ENCODE data around the gene KIFAP3. TPM values are rescaled to one million over a fixed set of nuclear protein-coding genes. Genes with fewer than 3 reads are reported as not detected.

Gene KIFAP3
- total and polyA plus RNA-seq, 2 of the 8 experiments (the other 6 are each of a cell fraction or from before 2014, with no cell fraction given): 1.3 to 3.2 TPM

- Histone ChIP-seq H2BK12ac (ENCODE audit: low read depth, low read length) (no peak overlapping the region), H3K14ac (ENCODE audit: insufficient read length) (no peak overlapping the region), H3K9me3 (ENCODE audit: insufficient read depth in 2 of 2, low read depth in 1 of 2, low read length in 1 of 2) (no peaks in the 10 kb centered on the region), H2BK120ac (replicated peaks; ENCODE audit: low read depth, low read length) (no peak overlapping the region), H2BK20ac (ENCODE audit: low read length) (no peak overlapping the region), H2AK5ac (ENCODE audit: low read depth, low read length) (no peak overlapping the region), H4K20me1 (replicated peaks in 1 of 2; ENCODE audit: control insufficient read depth in 1 of 2, insufficient read depth in 2 of 2, low read length in 2 of 2) (no peaks in the 10 kb centered on the region), H3K27ac (ENCODE audit: low read depth, low read length) (no peak overlapping the region), H3K9ac (replicated peaks in 1 of 4; ENCODE audit: extremely low read depth in 1 of 4, low read depth in 3 of 4, low read length in 3 of 4) (no peak overlapping the region), H3K23me2 (ENCODE audit: low read depth, low read length) (no peaks in the 10 kb centered on the region), H4K8ac (ENCODE audit: extremely low read depth, insufficient read depth, low read length) (no peak overlapping the region), H4K5ac (ENCODE audit: insufficient read length, low read depth, low read length) (no peak overlapping the region), H3K27me3 (replicated peaks in 1 of 4; ENCODE audit: control insufficient read depth in 3 of 4, extremely low read depth in 1 of 4, insufficient read depth in 3 of 4, low read length in 3 of 4) (no peaks in the 10 kb centered on the region), H3K4me1 (replicated peaks in 1 of 4; ENCODE audit: control insufficient read depth in 3 of 4, insufficient read depth in 4 of 4, low read length in 3 of 4) (no peaks in the 10 kb centered on the region), H3K56ac (replicated peaks; ENCODE audit: insufficient read length, low read depth, low read length) (no peak overlapping the region), H3K23ac (ENCODE audit: insufficient read length) (no peak overlapping the region), H4K91ac (replicated peaks; ENCODE audit: insufficient read length, low read length) (no peak overlapping the region), H2AFZ (ENCODE audit: low read length) (no peak overlapping the region), H3K79me1 (ENCODE audit: low read depth, low read length) (no peaks in the 10 kb centered on the region), H2BK15ac (ENCODE audit: low read length) (no peak overlapping the region), H3K18ac (ENCODE audit: extremely low read depth, low read length) (no peak overlapping the region), H3K4me3 (ENCODE audit: extremely low read depth in 1 of 4, insufficient read depth in 2 of 4, low read depth in 3 of 4, low read length in 4 of 4) (no peak overlapping the region), H3K36me3 (ENCODE audit: control insufficient read depth in 2 of 4, insufficient read depth in 4 of 4, low read length in 3 of 4) (no peaks in the 10 kb centered on the region), H3K4ac (replicated peaks; ENCODE audit: insufficient read length, low read depth, low read length) (no peak overlapping the region), H2BK5ac (ENCODE audit: low read depth, low read length) (no peak overlapping the region), H3K79me2 (ENCODE audit: control insufficient read depth in 1 of 2, insufficient read depth in 2 of 2, low read length in 2 of 2) (no peaks in the 10 kb centered on the region), H3K4me2 (ENCODE audit: insufficient read depth in 1 of 2, low read depth in 2 of 2, low read length in 2 of 2) (no peak overlapping the region)
- no peak for DNase-seq (ENCODE audit: low read depth in 1 of 2, low spot score in 2 of 2)
- POLR2A ChIA-PET (ENCODE audit: partially characterized antibody): no interaction called here
- 90% methylated on average over 14 of the region's 14 CpGs; no CpG with 5 or more reads in 1 of the 2 experiments for WGBS, 2 experiments (ENCODE audit: extremely low coverage in 1 of 2, insufficient coverage in 1 of 2, insufficient read length in 1 of 2, insufficient replicate concordance in 2 of 2, low coverage in 1 of 2, low lambda C conversion rate in 2 of 2, missing lambda C conversion rate in 1 of 2)
- TF ChIP-seq RBBP5 (IDR thresholded peaks at IDR 0.05; ENCODE audit: borderline replicate concordance, low read depth, low read length) (no peak), EP300 (IDR thresholded peaks at IDR 0.05; ENCODE audit: borderline replicate concordance in 1 of 2, low read depth in 2 of 2, low read length in 2 of 2) (no peak), GTF2F1 (IDR thresholded peaks at IDR 0.05; ENCODE audit: borderline replicate concordance, low read depth, low read length) (no peak), GABPA (IDR thresholded peaks at IDR 0.05; ENCODE audit: borderline replicate concordance, insufficient read depth, low read length) (no peak), FOSL1 (IDR thresholded peaks at IDR 0.05; ENCODE audit: insufficient read depth, low read depth, low read length) (no peak), SP4 (IDR thresholded peaks at IDR 0.05; ENCODE audit: low read length) (no peak), NRF1 (IDR thresholded peaks at IDR 0.05; ENCODE audit: low read depth, low read length) (no peak), EGR1 (IDR thresholded peaks at IDR 0.05; ENCODE audit: borderline replicate concordance, low read depth, low read length) (no peak), CBX8 (IDR thresholded peaks at IDR 0.05; ENCODE audit: borderline replicate concordance, low read depth, low read length) (no peak), MAFK (IDR thresholded peaks at IDR 0.05; ENCODE audit: low read depth, low read length) (no peak), SAP30 (IDR thresholded peaks at IDR 0.05; ENCODE audit: insufficient read depth, insufficient replicate concordance, low read length) (no peak)
- FAIRE-seq: no peak
- CTCF ChIA-PET (ENCODE audit: partially characterized antibody): no interaction called here
Measured at GRCh38 chr1:170041423-170042192, 32.9 kb downstream of the KIFAP3 start.

Data from H1 (cell line).